GDM1 (cell line): Measurements from ENCODE around the gene SNX18.
"Not testable (repeated sequence)": the region's sequence is repeated elsewhere in the genome, so short reads cannot be mapped to it uniquely, and the experiment has no call there.

ENCODE experiments used
- DNase-seq: peaks from one replicate; lab custom pipeline; 2025; lab: John Stamatoyannopoulos, UW

SNX18 gene

GRCh38 chr5:54519509-54519876 lies 1.9 kb downstream of the SNX18 start:
- DNase-seq: no peak

GRCh38 chr5:54520438-54520846 lies 2.9 kb downstream of the SNX18 start:
- DNase-seq: peak; percentile 47

GRCh38 chr5:54520940-54521339 lies 3.4 kb downstream of the SNX18 start:
- DNase-seq: no peak

- DNase-seq: no peak
Measured at GRCh38 chr5:54521856-54522479, 4.4 kb downstream of the SNX18 start.

GRCh38 chr5:54523534-54523933 lies 6.0 kb downstream of the SNX18 start:
- DNase-seq: no peak

- no peak for DNase-seq
Measured at GRCh38 chr5:54524082-54524481, 6.5 kb downstream of the SNX18 start.

- DNase-seq: no peak
Measured at GRCh38 chr5:54524704-54525103, 7.1 kb downstream of the SNX18 start.

GRCh38 chr5:54525261-54525660 lies 7.7 kb downstream of the SNX18 start:
- DNase-seq: no peak

GRCh38 chr5:54525692-54526091 lies 8.1 kb downstream of the SNX18 start:
- no peak for DNase-seq

GRCh38 chr5:54526604-54527288 lies 9.2 kb downstream of the SNX18 start:
- no peak for DNase-seq

- DNase-seq: no peak
Measured at GRCh38 chr5:54528633-54529209, 11.2 kb downstream of the SNX18 start.

- DNase-seq: no peak
Measured at GRCh38 chr5:54529565-54529964, 12.0 kb downstream of the SNX18 start.

- no peak for DNase-seq
Measured at GRCh38 chr5:54531546-54531945, 14.0 kb downstream of the SNX18 start.

- DNase-seq: no peak
Measured at GRCh38 chr5:54533541-54534190, 16.1 kb downstream of the SNX18 start.

GRCh38 chr5:54534191-54535004 lies 16.8 kb downstream of the SNX18 start:
- DNase-seq: no peak

GRCh38 chr5:54535149-54535844 lies 17.7 kb downstream of the SNX18 start:
- DNase-seq: no peak

GRCh38 chr5:54536375-54536774 lies 18.8 kb downstream of the SNX18 start:
- not testable (repeated sequence) for DNase-seq

GRCh38 chr5:54536861-54537260 lies 19.3 kb downstream of the SNX18 start:
- not testable (repeated sequence) for DNase-seq

GRCh38 chr5:54537725-54538124 lies 20.2 kb downstream of the SNX18 start:
- DNase-seq: no peak

- no peak for DNase-seq
Measured at GRCh38 chr5:54538156-54538555, 20.6 kb downstream of the SNX18 start.

GRCh38 chr5:54539001-54539400 lies 21.4 kb downstream of the SNX18 start:
- no peak for DNase-seq

GRCh38 chr5:54540286-54540685 lies 22.7 kb downstream of the SNX18 start:
- no peak for DNase-seq
